CD4-positive, alpha-beta T cell treated with Interferon alpha-2 for 1 hour (primary cell): ENCODE results near the gene GRM7.

Experiments used
- DNase-seq, 2 donors: peaks; one replicate each; pipeline ENCODE4 v3.0.0-alpha.2; 2020 to 2022

GRM7 gene

DNA sequence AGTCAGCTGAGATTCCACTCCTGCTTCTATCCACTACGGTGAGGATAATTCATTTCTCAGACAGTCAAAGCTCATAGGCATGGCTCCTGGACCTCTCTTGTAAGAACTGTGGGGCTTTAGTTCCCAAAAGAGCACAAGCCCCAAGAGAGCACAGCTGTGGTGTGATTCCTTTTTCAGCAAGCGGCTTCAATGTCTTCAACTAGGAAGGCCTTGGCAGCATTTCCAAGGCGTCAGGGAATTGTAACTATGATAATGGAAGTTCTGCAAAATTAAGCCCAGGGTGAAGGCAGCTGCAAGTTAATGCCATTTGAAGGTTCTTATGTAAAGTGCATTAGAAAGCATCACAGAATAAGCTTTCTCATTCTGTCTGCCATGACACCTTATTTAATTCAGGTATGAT, 657.1 kb downstream of the GRM7 start:
- DNase-seq = no peak

DNA sequence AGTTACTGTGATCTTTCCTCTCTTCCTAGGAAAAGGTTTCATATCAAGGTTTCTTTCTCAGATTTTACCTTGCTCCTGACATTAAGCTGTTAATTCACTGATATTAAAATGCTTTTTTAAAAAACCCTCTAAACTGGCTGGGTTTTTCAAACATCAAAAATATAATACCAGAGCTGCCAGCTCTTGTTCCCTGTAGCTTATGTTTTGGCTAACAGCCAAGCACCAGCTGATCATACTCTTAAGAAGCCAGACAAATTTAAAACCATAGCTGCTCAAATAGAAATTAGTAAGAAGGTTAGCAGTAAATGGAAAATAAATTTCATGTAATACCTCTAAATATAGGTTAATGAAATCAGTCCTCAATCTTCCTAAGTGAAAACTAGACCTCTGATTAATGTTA, 657.5 kb downstream of the GRM7 start:
- no peak for DNase-seq

GRCh38 chr3:7520059-7520458, 659.1 kb downstream of the GRM7 start:
- no peak for DNase-seq

DNA sequence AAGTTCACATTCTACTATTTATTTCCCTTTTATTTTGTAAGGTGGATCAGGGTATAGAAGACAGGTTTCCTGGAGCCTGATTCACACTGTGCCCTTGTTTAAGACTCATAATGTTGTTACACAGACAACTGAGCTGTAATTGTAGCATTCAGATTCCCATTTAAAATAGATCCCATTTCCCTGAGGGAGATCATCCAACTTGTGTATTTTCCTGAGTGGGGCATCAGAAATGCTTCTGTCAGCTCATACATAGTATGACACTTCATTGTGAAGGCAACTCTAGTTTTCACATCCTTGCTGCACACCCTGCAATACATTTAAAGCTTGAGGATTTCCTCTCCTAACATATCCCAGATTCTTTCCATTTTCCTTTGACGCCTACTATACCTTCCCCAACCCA, 659.7 kb downstream of the GRM7 start:
- no peak for DNase-seq

- no peak for DNase-seq
Measured at GRCh38 chr3:7536510-7536909, 675.6 kb downstream of the GRM7 start.

DNA sequence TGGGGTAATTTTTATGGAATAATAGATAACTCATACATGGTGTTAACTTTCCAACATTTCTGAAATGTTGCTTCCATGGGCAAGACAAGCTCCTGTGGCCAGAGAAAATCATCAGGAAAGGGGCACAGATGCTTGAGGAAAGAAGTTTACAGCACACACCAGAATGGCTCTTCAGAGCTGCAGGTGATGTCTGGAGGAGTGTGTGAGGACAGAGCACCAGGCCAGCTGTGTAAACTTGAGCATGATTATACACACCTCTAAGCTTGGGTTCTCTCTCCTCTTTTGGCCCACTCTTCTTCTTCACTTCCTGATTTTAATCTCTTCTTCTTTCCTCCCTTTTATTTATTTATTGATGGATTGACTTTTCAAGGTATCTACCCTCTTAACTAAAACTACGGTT, 676.0 kb downstream of the GRM7 start:
- DNase-seq = no peak

DNA sequence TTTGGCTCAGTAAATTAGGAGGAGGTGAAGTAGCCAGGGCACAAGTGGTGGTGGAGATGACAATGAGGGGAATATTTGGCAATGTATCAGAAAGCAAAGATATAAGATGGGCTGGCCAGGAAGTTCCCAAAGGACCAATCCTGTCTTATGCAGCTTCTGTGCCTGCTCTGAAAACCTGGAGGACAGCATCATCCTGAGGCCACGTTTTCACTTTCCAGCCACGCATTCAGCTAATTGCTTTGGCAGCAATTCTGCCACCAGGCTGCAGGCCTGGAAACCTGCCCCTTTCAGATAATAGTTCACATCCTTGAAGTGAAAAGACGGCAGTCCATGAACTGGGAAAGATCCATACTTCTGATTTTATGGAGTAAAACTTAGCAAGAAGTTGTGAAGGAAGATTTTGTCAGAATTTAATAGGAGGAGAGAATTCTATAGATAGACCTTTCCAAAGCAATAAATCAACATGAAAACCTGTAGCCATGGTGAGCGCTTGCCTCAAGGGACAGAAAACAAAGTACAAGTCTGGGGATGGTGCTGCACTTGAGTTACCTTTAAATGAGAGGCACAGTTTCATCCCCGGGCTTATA, 682.5 kb downstream of the GRM7 start:
- no peak for DNase-seq

DNA sequence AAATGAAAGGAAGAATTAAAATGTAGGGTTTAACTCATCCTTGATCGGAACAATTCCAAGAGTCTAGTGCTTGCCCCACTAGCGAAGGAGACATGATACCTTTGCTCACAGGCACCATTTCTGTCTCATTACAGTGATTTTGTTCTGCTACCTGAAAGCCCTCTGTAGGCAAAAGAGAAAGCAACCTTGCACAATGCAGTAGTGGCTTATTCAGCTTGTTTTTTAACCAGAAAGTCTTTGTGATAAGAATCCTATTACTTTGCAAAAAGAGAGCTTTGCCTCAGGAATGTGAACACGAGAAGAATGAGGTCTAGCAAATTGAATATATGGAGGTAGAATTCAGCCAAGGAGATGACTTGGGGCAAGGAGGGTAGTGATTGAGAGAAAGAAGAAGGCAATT, 684.4 kb downstream of the GRM7 start:
- DNase-seq = no peak

GRCh38 chr3:7546253-7546652, 685.3 kb downstream of the GRM7 start:
- no peak for DNase-seq

GRCh38 chr3:7547826-7548225, 686.9 kb downstream of the GRM7 start:
- no peak for DNase-seq

DNA sequence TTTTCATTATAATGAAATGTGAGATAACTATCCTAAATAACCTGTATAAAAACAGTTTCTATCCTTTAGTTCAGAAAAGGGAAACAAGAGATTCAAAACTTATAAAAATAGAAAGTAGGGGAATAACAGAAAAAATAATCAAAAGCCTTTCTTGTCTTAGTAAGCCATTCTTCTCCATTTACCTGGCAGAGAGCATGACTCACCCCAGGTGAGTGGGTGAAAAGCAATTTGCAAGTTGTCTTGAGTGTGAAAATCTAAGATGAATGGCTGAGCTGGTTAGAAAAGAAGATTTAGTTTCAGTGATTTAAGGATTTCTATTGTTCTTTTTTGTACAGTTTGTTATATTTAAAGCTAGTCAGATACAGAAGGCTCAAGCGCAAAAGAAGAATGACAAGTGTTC, 702.0 kb downstream of the GRM7 start:
- DNase-seq = no peak

DNA sequence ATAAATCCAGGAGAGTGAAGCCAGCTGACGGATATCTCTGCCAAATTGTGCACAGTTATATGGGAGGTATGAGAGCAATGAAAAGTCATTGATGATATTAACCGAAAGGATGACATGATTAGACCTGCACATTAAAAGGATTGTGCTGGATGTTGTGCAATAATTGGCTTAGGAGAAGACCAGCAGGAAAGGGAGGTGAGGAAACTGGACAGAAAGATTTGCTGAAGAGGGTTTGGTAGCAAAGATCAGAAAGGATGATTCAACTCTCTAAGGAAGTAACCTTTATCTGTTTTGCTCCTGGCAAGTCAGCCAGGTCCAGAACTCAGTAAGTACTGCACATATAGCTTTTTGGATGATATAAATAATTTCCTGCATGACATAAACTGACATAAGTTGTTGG, 704.7 kb downstream of the GRM7 start:
- no peak for DNase-seq

- DNase-seq = no peak
Measured at GRCh38 chr3:7567160-7567559, 706.2 kb downstream of the GRM7 start.

DNA sequence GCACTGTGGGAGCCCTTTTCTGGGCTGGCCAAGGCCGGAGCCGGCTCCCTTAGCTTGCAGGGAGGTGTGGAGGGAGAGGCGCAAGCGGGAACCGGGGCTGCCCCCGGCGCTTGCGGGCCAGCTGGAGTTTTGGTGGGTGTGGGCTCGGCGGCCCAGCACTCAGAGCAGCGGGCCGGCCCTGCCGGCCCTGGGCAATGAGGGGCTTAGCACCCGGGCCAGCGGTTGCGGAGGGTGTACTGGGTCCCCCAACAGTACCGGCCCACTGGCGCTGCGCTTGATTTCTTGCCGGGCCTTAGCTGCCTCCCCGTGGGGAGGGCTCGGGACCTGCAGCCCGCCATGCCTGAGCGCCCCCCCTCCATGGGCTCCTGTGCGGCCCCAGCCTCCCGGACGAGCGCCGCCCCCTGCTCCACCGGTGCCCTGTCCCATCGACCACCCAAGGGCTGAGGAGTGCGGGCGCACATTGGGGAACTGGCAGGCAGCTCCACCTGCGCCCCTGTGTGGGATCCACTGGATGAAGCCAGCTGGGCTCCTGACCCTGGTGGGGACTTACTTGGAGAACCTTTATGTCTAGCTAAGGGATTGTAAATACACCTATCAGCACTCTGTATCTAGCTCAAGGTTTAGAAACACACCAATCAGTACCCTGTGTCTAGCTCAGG, 707.7 kb downstream of the GRM7 start:
- DNase-seq = no peak

DNA sequence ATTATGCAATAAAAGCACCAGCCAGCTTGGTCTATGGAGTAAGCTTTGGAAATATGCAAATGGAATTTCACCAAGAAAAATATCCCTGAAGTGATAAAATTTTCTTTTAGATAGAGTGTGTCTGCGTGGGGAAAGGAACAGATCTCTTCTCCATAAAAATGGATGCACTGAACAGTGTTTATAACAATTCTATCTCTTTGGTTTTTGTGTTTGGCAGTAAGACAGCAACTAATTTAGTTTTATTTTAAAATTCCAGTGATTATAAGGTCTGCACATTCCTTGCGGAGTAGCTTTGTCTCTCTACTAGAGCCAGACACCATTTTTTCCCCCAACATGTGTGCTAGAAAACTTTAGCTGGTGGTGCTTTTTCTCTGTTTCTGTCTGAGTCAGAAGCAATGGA, 712.4 kb downstream of the GRM7 start:
- DNase-seq = no peak

DNA sequence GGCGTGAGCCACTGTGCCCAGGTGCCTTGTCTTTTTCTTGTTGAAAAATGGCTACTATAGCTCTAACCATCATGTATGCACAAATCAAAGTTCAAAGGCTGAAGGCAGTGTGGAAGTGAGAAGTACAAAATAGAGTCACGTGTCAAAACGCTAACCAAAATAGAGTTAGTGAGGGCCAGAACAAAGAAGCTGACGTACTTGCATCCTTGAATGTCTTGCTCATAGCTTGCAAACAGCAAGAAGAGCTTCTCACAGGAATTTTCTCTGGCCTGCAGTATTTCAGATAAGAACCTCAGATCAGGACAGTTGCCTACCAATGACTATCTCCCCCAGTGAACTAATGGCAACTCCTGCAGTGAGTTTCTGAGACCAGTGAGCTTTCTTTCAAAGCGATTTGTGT, 713.5 kb downstream of the GRM7 start:
- DNase-seq = no peak

DNA sequence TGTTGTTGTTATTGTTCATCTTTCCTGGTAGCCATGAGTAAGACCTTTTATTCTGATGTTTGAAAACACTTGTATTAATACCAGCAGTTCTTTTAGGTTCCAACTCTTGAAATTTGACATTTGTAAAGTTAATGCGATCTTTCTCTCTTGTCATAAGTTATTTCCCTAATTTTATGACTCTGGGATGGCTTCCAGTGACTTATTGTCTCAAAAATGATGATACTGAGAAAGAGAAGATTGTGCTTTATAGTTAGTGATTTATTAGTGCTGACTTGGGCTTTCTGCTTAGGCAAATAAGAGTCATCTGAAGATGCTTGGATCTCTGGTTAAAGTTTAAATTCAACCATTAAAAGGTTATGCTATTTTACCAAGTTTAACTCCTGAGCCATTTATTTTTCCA, 715.2 kb downstream of the GRM7 start:
- no peak for DNase-seq

GRCh38 chr3:7576506-7576905, 715.6 kb downstream of the GRM7 start:
- no peak for DNase-seq

DNA sequence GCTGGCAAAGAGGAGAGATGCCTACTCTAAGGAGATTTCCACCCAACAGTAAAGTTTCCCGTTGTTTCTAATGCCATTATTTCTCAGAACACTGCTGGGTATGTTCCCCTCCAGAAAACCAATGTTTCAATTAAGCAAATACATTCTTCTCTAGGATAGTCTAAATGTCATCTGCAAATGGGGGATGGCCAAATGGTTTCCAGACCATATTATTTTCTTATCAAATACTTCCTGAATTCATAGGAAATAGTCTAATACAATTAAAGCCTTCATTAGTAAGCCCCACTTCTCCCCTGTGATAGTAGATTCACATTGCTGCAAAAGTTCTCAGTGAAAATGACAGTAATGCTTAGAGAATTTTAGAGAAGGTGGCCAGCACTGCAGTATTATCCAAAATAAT, 716.6 kb downstream of the GRM7 start:
- no peak for DNase-seq

DNA sequence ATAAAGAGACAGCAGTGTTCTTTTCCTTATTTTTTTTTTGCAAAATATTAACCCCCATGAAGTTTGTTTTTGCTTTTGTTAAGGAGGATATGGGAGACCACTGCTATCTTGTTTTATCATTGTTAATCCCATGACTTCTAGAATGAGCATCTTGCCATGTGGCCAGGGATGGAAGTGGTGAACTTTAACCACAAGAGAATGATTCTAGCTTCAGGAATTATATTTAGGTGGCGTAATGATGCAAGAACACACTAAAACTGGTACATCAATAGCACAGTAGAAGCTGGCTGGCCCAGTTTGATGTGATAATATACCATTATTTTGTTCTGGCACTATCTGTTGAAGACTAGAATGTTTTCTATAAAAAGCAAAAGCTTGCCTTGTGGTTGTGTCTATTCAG, 720.9 kb downstream of the GRM7 start:
- no peak for DNase-seq

- DNase-seq = no peak
Measured at GRCh38 chr3:7585052-7585451, 724.1 kb downstream of the GRM7 start.

DNA sequence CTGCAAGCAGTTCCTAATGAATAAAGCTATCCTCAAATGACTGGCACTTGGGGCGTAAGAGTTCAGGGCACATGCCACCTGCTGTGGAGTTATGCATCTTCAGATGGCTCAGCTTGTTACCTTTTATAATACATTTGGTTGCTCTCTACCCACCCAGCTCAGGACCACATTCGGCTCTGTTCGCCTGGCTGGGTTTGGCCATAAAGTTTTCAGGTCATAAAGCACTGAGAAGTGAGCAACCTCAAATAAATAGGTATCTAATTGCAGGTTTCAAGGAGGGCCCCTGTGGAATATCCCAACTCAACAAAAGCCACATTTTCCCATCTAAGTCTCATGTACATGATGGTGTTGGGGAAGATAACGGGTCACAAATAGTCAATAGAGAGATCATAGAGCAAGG, 727.3 kb downstream of the GRM7 start:
- DNase-seq = no peak

GRCh38 chr3:7589526-7589925, 728.6 kb downstream of the GRM7 start:
- DNase-seq = no peak

GRCh38 chr3:7602297-7602696, 741.4 kb downstream of the GRM7 start:
- DNase-seq = no peak

DNA sequence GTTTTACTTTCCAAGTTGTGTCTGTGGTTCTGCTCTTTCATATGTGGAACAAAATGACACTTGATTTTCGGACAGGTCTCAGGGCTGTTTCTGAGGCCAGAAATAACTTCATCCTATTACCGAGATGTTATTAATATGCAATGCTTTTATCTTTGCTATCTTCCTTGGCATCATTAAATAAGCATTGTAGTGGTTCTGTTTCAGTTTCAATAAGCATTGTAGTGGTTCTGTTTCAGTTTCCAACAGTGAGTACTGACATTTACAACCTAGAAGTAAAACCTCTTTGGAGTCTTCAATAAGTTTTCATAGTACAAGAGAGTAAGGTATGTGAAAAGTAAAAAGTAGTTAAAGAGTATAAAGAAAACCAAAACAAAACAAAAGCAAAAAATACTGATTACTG, 746.2 kb downstream of the GRM7 start:
- DNase-seq = no peak
